ENCODE results near the gene SDC3.

- TF ChIP-seq CTCF (IDR thresholded peaks at IDR 0.05; ENCODE audit: insufficient read depth, low read length) (no peak), POLR2AphosphoS5 (IDR thresholded peaks at IDR 0.05; ENCODE audit: low read depth) (no peak)
These were observed 31.2 kb downstream of the SDC3 start for GRCh38 chr1:30877205-30877912.

Measured in HL-60 (cell line).